Stimulated activated CD8-positive, alpha-beta memory T cell treated with anti-CD3 and anti-CD28 coated beads, Interleukin-12 subunit alpha, Interleukin-12 subunit beta, amount 100 ng/mL, for 1 hour (primary cell): ENCODE results near the gene ICA1.
A peak's percentile ranks its signal among the peaks of the same experiment; 100 is the strongest.

ENCODE experiments used
- DNase-seq: peaks from one replicate; pipeline ENCODE4 v3.0.0-alpha.2; 2020; ENCODE audit warnings: low read depth

ICA1 gene

DNA sequence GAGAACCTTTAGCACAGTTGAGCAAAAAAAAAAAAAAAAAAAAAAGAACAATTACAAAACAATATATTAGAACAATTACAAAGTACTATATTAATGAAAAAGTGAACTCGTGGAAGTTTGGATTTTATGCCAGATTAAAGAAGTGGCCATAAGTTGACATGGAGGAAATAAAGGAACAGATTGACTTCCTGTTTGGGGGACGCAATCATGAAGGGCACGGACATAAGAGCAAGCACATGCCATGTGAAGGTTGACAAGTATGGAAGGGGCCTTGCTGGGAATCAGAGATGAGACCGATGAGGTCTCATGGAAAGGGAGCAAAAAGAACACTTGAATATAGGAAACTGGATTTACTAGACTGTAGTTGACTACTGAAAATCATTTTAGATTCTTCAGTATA, 61.7 kb downstream of the ICA1 start:
- DNase-seq: no peak

GRCh38 chr7:8197994-8198698, 63.8 kb downstream of the ICA1 start:
- no peak for DNase-seq

- no peak for DNase-seq
Measured at GRCh38 chr7:8192897-8193296, 69.1 kb downstream of the ICA1 start.

DNA sequence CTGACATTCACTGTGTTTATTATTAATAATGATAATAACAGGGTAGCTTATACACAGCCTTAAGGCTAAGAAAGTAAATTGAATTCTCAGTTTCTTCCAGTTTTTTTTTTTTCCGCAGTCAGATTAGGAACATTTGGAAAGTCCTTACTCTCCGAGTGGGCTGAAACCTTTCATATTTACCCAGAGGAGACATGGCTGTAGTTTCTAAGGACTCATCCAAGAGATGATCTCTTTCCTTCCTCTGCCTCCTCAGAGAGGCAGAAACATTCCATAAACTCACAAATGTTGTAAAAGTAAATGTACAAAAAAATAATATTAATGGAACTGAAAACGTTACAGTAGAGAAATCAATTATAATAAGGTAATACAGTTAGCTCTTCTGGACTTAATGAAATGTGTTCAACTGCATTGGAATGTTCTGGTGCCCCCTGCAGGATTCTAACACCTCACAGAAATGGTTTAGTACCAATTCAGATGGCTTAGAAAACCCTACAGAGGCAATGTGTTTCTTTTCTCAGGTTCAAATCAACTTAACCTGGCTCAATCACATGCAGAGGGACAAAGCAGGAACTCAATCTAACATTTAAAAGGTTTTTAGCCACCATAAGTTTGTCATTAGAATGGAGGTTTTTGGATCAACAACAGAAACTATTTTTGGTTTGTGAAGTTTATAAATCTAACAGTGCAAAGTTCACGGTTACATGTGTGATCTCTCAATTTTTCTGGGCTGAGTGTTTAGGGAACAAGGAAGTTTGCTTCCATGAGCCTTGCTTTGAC, 71.7 kb downstream of the ICA1 start:
- DNase-seq: peak; percentile 59

DNA sequence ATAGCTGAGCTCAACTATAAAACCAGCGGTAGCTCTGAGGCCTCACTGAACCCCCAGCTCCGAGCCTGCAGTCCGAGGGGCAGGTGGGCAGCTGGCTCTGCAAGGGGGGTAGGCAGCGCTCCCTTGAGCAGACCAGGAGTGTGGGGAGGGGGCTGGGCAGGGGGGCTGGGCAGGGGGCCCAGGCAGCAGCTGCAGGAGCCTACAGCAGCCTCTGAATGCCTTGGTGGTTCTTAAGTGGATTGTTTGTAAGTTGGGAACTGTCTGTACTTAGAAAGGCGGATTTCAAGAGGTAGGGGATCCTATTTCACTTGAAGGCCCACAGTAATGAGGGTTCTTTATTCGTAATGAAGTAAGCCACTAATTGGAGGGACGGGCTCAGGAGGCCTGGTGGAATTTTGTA, 72.3 kb downstream of the ICA1 start:
- DNase-seq: no peak

GRCh38 chr7:8185926-8186683, 75.9 kb downstream of the ICA1 start:
- DNase-seq: no peak

DNA sequence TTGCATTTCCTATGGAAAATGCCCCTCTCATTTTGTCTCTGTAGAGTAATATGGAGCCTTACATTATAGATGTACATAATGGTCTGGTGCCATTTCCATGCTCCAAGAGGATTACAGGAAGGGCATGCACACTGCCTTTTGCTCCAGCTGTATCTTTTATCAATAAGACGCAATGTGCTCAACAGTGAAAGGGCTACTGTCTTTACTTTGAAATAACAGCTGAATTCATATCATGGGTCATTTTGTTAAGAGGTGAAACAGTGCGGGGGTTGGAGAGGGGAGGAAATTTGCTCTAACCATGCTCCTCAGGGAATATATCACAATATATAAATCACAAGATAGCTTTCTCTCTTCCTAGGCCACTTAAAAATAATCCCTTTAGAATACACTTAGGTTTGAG, 77.7 kb downstream of the ICA1 start:
- DNase-seq: no peak

DNA sequence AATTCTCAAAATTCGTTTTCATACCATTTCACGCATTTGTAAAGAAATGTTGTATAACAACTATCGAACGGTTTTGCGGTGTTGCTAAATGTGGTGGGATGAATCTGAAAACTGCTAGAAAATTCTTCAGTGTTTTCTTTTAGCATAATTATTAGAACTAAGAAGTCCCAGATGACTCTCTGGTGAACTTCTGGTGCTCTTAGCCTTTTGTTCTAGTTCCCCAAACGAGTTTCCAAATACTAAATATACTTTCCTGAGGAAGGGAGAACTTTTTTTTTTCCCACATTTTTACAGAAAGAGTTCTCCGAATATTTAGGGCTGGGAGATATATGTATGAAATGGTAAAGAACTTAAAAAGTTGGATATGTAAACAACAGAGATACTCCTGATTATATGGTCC, 82.5 kb downstream of the ICA1 start:
- no peak for DNase-seq

DNA sequence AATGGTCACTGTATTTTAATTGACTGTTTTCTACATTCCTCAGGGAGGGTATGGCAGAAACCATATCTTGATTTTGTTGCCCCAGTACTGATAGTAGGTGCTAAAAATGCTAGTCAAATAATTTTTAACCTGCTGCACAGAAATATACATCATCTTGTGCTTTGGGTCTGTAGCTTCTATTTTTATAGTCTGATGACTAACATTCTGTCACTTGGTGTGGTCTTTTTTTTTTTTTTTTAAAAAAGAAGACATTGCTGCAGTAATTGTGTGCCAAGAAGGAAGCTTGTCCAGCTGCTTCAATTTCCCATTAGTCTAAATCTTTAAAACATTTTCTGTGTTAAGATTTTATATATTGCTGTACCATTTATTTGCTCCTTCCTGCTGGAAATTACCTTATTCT, 83.6 kb downstream of the ICA1 start:
- no peak for DNase-seq

- no peak for DNase-seq
Measured at GRCh38 chr7:8177109-8177933, 84.6 kb downstream of the ICA1 start.

DNA sequence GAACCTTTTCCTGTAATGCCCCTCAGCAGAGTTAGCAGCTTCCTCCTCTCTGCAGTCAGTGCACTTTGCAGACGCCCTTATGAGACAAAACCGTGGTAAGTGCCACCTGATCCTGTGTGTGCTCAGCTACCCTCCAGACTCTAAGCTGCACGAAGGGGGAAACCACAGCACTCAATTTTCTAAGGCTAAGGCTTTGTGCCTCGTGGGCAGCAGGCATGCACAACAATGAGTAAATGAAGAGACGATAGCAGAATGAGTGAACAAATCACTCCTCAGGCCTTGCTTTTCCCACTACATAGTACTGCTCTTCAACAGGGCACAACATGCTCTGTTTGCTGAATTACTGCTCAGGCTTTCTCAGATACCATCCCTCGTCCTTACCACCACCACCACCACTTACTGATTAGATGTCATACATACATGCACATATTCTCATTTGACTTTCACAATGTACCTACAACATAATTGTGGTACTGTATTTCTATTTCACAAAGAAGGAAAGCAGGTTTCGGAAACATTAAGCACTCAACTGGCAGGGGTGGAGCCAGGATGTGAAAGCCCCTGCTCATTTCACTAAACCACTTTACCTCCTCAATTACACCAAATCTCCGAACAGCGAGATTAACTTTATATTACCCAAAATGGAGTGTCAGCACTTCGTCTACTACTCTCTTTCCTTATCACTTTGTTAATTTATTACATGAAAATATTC, 85.4 kb downstream of the ICA1 start:
- DNase-seq: peak; percentile 42

DNA sequence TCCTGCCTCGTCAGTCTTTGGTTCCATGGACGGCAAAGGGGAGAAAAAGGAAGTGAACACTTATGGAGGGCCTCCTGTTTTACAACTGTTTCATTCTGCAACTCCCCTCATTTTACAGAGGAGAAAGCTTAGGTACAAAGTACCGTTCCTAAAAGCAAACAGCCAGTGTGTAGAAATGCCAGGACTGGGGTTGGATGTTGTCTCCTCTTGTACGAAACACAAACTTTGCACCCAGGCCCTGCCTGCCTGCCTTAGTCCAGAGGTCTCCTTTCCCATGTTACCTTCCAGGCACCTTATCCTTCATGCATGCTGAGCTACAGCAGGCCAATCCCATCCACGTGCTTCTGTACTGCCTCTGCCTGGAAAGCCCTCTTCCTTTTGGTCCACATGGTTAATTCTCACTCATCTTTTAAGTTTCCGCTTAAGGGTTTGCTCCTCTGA, 86.0 kb downstream of the ICA1 start:
- no peak for DNase-seq

DNA sequence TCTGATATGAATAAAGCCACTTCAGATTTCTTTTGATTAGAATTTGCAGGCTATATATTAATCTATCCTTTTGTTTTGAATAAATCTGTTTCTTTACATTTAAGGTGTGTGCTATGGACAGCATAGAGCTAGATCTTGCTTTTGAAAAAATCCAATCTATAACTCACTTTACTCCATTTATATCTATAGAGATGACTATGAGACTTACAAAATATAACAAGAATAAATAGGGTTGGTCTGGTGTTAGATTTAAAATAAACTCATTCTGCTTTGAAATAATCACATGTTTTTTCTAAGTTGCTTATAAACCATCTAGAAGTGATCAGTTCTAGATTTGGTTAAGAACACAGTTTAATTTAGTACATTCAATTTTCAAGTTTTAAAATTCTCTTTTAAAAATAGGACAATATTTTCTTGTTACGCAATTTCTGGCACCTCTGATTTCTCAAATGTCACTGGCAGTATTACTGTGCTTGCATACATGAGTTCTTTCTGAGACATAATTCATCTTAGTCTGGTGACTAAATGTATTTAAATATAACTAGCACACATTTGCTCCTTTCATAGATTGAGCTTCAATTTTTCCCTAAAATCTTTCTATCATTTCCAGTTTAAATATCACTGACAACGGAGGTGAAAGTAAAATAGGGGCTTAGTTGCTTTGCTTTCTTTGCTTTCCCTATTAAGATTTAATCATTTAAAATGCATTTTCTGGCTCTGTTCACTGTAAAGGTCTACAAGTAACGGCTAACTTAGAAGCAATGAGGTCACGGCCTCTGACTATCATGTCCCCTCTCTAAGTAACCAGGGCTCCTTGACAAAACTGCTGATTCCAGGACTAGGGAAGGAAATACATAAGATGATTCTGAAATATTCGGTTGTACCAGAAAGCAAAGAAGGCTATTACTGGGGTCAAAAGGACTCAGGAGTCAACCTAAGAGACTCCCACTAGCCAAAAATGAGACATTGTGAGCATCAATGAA, 89.3 kb downstream of the ICA1 start:
- DNase-seq: no peak

- DNase-seq: no peak
Measured at GRCh38 chr7:8169171-8169570, 92.8 kb downstream of the ICA1 start.

DNA sequence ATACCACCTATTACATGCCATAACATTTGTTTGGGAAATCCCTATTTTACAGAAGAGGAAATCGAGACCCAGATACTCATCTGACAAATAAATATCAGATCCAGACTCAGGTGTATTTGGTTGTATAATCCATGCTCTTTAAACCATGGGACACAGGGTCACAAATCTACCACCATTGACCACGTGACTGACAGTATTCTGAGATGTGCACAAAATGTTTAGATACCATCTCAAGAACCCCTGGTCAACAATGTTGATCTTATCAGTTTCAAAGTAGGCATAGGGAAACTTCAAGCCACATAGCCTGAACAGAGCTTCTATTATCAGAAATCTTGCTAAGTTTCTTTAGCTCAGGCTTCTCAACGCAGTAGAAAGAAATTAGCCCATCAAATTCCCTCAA, 93.6 kb downstream of the ICA1 start:
- DNase-seq: no peak

- DNase-seq: no peak
Measured at GRCh38 chr7:8165150-8165549, 96.8 kb downstream of the ICA1 start.

- no peak for DNase-seq
Measured at GRCh38 chr7:8162181-8162580, 99.8 kb downstream of the ICA1 start.

DNA sequence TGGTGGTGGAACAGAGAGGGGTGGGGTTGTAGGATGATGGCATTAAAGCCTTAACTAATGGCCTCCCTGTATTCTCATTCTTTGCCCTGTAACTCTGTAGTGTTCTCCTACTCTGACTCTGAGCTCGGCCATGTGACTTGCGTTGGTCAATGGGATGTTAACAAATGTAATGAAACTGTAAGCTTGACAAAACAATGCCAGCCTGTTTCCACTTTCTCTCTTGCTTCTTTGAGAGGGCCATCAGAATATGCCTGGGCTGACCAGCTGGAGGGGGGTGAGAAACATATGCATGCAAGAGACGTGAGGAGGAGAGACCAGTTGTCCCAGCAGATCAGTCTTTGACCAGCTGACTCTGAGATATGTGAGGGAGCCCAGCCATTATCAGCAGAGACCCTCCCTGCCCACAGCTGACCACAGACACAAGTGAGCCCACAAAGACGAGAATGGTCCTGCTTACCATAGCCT, 100.6 kb downstream of the ICA1 start:
- no peak for DNase-seq

DNA sequence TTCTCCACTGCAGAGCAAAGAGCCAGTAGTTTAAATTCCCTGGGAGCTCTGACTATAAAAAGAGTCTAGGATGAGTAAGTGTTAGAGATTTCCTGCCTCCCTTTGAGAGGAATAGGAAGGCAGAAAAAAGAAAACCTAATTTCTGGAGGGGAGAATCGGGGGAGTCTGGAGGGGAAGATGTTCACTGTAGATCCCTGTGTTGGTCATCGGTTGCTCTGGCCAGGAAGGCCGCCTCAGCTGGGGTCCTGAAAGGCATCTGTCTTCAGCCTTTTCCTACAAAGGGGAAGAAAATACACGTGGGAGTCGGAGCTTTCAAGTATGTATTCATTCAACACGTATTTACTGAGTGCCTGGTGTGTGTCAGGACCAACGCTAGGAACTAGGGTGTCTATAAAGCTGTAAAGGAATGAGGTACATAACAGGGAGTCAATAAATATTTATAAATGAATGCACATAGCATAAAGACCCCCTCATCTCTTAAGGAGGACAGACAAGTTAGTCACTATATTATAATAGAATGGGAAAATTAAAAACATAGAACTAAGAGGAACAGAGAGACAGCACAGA, 101.1 kb downstream of the ICA1 start:
- DNase-seq: no peak

- DNase-seq: no peak
Measured at GRCh38 chr7:8160250-8160649, 101.7 kb downstream of the ICA1 start.
